Stimulated activated naive CD8-positive, alpha-beta T cell treated with anti-CD3 and anti-CD28 coated beads, Interleukin-15, Interleukin-2, amounts not matched to agents 100 ng/mL and 50 ng/mL, for 24 hours (primary cell): Measurements from ENCODE around the gene FGD3.

Experiments
- H3K27ac Mint-ChIP-seq: one replicate; pipeline ENCODE4 v1.8.0; 2021; ENCODE audit warnings: mild to moderate bottlenecking, mixed read lengths
- H3K27me3 Mint-ChIP-seq: one replicate; pipeline ENCODE4 v1.8.0; 2021; ENCODE audit warnings: mixed read lengths
- H3K36me3 Mint-ChIP-seq: one replicate; pipeline ENCODE4 v1.8.0; 2021; ENCODE audit warnings: low read depth, mixed read lengths
- H3K4me1 Mint-ChIP-seq: one replicate; pipeline ENCODE4 v1.8.0; 2021; ENCODE audit warnings: low read depth, mixed read lengths
- H3K4me3 Mint-ChIP-seq: one replicate; pipeline ENCODE4 v1.8.0; 2021; ENCODE audit warnings: mild to moderate bottlenecking, mixed read lengths
- H3K9me3 Mint-ChIP-seq: one replicate; pipeline ENCODE4 v1.8.0; 2021; ENCODE audit warnings: mixed read lengths

FGD3 gene

DNA sequence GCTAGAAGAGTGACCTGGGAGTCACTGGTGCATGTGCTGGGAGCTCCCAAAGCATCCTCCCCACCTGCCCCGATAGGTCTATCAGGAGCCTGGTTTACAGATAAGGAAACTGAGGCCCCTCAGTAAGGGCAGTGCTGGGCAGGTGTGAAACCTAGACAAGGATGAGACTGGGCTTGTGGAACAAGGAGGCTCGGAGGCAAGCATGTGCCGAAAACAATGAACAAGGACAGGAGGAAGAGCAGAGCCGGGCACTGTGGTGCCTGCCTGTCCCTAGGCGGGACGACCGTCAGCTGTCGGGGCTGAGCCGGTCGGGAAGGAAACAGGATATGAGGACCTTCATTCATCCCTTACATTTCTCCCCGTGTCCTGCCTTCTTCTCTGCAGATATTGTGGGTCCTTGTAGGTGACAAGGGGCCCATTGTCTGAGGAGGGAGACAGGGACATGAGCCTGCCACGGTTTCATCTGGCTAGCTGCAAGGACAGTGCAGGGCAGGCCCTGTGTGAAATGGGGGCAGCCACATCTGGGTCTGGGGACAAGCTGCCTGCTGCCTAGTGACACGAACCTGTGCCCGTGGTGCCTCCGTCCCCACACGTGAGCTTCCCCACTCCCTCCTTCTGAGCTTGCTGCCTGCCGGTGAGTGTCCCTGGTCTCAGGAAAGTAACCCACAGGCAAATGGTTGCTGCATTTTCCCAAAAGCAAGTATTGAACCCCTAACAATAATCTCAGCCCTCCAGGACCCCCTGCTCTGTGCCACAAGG, 18.6 kb downstream of the FGD3 start:
- Mint-ChIP-seq H3K36me3 (peaks cover 35% of the 10 kb centered on the region), H3K9me3 (peaks cover 4% of the 10 kb centered on the region), H3K4me1 (peaks cover 84% of the 10 kb centered on the region), H3K27me3 (no peaks in the 10 kb centered on the region), H3K27ac (peak overlapping the region; percentile 99), H3K4me3 (peak overlapping the region; percentile 96)

DNA sequence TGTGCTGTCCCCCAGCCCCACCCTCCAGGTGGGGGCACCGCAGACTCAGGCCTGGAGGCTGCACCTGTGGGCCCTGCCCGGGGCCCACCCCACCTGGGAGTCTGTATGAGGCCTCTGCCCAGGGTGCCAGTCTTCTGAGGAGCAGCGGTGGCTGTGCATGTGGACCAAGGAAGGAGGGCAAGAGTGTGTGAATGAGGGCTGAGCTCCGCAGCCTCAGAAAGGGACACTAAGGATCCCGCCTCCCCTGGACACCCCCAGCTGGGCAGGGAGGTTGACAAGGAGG, 19.1 kb downstream of the FGD3 start:
- Mint-ChIP-seq H3K36me3 (peaks cover 31% of the 10 kb centered on the region), H3K27me3 (no peaks in the 10 kb centered on the region), H3K4me3 (peak overlapping the region; percentile 96), H3K27ac (peak overlapping the region; percentile 99), H3K4me1 (peaks cover 84% of the 10 kb centered on the region), H3K9me3 (peaks cover 4% of the 10 kb centered on the region)

DNA sequence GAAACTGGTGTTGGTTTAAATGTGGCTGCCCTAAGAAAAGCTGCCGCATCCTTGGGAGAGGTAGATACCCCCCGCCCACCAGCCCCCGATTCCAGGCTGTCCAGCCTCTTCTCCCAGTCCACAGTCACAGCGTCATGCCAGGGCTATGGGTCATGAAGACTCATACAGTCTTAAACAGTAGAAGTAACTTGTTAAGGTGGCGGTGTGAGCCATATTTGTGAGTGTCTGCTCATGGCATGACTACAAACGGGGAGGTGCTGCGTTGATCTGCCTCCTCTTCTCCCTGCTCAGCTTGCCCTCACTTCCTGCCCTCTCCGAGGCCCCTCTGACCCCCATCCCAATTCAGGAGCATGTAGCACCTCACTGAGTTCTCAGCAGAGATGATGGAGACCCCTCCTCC, 20.8 kb downstream of the FGD3 start:
- Mint-ChIP-seq H3K27me3 (no peaks in the 10 kb centered on the region), H3K36me3 (peaks cover 29% of the 10 kb centered on the region), H3K9me3 (no peaks in the 10 kb centered on the region), H3K4me3 (peak overlapping the region; percentile 96), H3K4me1 (peaks cover 84% of the 10 kb centered on the region), H3K27ac (peak overlapping the region; percentile 99)

DNA sequence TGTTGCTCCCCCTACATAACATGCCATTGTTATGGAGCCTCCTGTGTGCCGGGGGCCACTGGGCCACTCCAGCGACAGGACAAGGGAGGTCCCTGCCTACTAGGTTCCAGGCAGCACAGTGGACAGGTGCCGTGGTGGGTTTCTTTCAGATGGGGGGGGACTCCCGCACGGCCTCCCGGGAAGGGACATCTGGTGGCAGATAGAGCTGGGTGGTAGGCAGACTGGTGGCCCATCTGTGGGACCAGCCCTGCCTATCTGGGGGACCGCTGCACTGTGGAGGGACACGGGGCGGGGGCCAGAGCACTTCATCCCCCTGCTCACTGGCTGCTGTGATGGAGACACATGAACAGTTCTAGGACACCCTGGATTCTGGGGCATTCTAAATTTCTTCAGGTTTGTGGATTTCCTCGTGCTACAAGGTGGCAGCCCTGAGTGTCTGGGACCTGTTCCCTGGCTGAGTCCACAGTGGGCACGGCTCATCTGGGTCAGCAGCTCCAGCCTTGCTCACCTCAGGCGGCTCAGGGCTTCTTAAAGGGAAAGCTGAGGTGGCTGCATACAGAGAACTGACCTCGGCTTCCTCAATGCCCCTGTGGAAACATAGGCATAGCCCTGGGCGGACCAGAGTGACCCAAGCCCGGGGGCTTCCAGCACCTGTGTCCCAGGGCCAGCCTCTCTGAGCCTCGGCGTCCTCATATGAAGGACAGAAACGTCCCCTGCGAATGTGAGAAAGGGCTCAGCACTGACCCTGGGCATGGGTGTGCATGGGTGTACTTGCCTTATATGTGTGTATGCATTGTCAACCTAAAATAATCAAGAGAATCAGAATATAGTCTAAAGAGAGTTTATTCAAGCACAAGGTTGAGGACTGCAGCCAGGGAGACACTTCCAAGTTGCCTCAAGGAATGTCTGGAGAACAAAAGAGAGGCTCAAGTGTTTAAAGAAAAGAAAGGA, 22.5 kb downstream of the FGD3 start:
- peak overlapping the region; percentile 96 for H3K4me3 Mint-ChIP-seq
- no peaks in the 10 kb centered on the region for H3K9me3 Mint-ChIP-seq
- H3K27ac Mint-ChIP-seq, result peak overlapping the region; percentile 99
- H3K4me1 Mint-ChIP-seq, result peaks cover 88% of the 10 kb centered on the region
- peaks cover 37% of the 10 kb centered on the region for H3K36me3 Mint-ChIP-seq
- no peaks in the 10 kb centered on the region for H3K27me3 Mint-ChIP-seq

DNA sequence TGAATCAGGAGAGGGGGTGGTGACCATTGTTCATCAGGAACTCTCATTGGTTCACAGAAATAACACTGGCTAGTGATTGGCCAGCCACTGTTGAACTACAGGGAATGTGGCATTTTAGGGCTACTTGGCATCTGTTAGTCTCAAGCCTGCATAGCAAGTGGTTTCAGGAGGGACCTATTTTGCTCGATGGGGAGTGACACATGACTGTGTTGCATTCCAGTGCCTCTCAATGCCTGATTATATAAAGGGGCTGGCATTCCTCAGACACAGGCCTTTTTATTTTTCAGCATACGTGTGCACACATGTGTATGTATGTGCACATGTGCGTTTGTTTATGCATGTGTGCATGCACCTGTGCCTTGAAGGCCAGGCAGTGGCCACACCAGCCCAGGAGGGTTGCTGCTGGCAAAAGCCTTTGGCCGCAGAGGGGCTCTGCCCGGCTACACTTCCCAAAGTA, 23.2 kb downstream of the FGD3 start:
- Mint-ChIP-seq H3K4me3 (peak overlapping the region; percentile 96), H3K4me1 (peaks cover 93% of the 10 kb centered on the region), H3K36me3 (peaks cover 33% of the 10 kb centered on the region), H3K27ac (peak overlapping the region; percentile 99), H3K9me3 (no peaks in the 10 kb centered on the region), H3K27me3 (no peaks in the 10 kb centered on the region)

DNA sequence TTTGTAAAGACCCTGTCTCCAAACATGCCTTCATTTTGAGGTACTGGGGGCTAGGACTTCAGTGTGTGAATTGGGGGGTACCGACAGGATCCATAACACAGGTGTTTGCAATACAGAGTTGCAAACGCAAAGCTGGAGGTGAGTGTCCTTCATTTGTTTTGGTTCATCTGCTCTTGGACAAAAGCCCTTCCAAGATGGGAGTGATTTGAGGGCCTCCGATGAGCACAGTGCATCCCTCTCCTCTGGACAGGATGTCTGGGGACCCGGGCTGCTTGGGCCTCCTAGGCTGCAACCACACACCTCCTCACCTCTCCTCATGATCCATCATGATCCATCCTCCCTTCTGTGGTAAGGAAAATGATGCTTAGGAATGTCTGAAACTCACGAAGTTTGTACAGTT, 23.8 kb downstream of the FGD3 start:
- Mint-ChIP-seq H3K27me3 (no peaks in the 10 kb centered on the region), H3K4me1 (peaks cover 93% of the 10 kb centered on the region), H3K36me3 (peaks cover 32% of the 10 kb centered on the region), H3K9me3 (no peaks in the 10 kb centered on the region), H3K4me3 (peak overlapping the region; percentile 44), H3K27ac (peak overlapping the region; percentile 81)

DNA sequence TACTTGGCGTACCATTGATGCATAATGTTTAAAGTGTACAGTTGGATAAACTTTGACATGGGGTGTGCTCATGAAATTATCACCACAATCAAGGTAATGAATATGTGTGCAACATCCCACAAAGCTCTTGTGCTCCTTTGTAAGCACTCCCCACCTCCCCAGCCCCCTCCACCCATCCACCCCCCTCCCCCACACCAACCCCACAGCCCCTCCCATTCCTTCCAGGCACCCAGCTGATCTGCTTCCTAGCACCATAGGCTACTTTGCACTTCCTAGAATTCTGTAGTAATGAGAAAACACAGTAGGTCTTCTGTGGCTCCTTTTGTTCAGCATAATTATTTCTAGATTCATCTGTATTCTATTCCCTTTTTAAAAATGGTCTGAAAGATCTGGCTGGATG, 24.5 kb downstream of the FGD3 start:
- H3K36me3 Mint-ChIP-seq, result peaks cover 32% of the 10 kb centered on the region
- peak overlapping the region; percentile 55 for H3K4me3 Mint-ChIP-seq
- no peaks in the 10 kb centered on the region for H3K9me3 Mint-ChIP-seq

DNA sequence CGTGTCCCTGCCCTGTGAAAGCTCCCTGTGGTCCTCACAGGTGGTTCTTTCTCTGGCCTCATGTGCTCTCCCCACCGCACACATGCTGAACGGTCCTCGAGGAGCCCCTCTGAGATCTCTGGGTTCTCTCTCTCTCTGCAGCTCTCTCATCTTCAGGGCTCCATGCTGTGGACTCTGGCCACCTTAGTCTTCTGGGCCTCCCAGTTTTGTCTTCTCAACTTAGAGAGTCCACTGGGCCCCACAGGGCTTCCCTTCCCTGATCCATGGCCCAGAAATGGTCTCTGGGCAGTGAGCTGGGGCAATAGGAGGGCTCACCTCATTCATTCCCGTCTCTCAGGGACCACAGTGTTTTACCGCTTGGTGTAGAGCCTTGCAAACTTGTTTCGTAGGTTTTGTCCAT, 26.4 kb downstream of the FGD3 start:
- Mint-ChIP-seq H3K9me3 (no peaks in the 10 kb centered on the region), H3K27me3 (no peaks in the 10 kb centered on the region), H3K36me3 (peaks cover 35% of the 10 kb centered on the region), H3K27ac (peak overlapping the region; percentile 76), H3K4me1 (peaks cover 92% of the 10 kb centered on the region), H3K4me3 (peak overlapping the region; percentile 47)

More for the DNA sequence above, 24.5 kb downstream of the FGD3 start:
- peaks cover 95% of the 10 kb centered on the region for H3K4me1 Mint-ChIP-seq
- H3K27me3 Mint-ChIP-seq, result no peaks in the 10 kb centered on the region
- H3K27ac Mint-ChIP-seq, result peak overlapping the region; percentile 89

DNA sequence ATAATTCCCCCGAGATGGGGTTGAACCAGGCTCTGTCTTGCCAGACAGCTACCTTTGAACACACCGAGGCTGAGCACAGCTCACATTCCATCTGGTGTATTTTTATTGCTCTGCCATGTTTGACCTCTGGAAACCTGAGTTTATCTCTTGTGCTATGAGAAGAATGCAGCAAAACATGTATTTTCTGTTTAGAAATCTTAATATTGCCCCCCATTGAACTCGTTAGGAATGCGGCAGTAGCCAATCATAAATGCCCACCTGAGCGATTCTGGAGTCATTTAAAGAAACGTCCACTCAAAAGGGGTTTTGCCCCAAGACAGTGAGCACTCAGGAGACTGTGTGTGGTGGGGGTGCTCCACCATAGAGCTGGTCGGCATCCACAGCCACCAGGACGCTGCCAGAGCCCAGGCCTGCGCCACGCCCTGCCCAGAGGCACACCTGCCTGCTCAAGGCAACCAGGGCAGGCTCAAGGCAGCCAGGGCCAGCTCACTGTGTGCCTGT, 26.9 kb downstream of the FGD3 start:
- Mint-ChIP-seq H3K27ac (peak overlapping the region; percentile 43), H3K27me3 (no peaks in the 10 kb centered on the region), H3K9me3 (no peaks in the 10 kb centered on the region), H3K4me3 (no peak overlapping the region), H3K4me1 (peaks cover 92% of the 10 kb centered on the region), H3K36me3 (peaks cover 40% of the 10 kb centered on the region)

DNA sequence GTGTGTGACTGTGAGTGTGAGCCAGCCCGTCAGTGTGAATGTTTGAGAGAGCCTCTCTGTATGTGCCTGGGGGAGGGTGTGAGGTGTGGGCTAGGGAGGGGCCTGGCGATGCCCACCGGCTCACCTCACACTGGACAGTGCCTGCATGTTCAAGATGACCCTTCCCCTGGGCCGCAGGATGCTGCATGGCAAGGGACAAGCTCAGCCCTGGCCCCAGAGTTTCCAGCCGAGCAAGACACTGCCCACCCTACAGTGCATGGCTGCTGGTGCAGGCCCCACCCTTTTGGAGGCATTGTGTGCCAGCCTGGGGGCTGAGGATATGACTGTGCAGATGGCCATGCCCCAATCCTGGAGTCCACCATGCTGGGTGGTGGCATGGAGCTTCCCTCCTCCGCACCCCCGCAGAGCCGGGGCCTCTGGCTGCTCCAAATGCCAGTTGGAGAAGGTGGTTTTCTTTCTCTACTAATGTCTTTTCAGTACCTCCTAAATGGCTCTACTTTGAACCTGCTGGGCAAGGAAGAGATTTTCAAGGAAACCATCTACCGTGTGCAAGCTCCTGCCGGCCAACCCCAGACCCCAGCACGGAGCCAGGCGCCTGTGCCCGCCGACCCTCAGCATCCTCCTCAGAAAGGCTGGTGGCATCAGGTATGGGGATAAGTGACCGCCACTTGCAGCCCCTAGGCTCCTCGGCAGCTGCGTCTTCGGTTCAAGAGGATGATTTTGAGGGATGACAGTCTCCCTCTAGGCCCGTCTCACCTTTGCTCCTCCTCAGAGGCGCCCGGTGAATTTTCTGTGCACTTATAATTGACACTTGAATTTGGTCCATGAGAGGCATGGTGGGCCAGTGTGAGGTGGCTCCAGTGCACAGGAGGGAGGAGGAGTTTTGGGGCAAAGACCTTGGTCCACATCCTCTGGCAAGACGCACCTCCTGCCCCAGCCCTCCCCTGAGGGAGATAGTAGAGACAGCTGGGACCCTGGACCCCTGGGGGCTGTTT, 27.7 kb downstream of the FGD3 start:
- no peaks in the 10 kb centered on the region for H3K9me3 Mint-ChIP-seq
- peak overlapping the region; percentile 52 for H3K27ac Mint-ChIP-seq
- H3K4me3 Mint-ChIP-seq, result no peak overlapping the region
- peaks cover 92% of the 10 kb centered on the region for H3K4me1 Mint-ChIP-seq
- no peaks in the 10 kb centered on the region for H3K27me3 Mint-ChIP-seq
- H3K36me3 Mint-ChIP-seq, result peaks cover 47% of the 10 kb centered on the region

DNA sequence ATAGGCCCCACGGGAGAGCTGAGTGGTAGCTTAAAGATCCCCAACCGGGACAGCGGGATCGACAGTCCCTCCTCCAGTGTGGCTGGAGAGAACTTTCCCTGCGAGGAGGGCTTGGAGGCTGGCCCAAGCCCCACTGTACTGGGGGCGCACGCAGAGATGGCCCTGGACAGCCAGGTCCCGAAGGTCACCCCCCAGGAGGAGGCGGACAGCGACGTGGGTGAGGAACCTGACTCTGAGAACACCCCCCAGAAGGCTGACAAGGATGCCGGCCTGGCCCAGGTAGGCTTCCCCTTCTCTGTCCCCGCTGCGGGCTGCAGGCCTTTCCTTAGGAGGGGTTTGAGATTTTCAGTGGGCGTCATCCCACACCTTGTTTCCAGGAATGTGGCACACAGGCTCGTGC, 29.1 kb downstream of the FGD3 start:
- Mint-ChIP-seq H3K36me3 (peaks cover 59% of the 10 kb centered on the region), H3K4me1 (peaks cover 92% of the 10 kb centered on the region), H3K27me3 (no peaks in the 10 kb centered on the region), H3K4me3 (no peak overlapping the region), H3K9me3 (no peaks in the 10 kb centered on the region), H3K27ac (no peak overlapping the region)

DNA sequence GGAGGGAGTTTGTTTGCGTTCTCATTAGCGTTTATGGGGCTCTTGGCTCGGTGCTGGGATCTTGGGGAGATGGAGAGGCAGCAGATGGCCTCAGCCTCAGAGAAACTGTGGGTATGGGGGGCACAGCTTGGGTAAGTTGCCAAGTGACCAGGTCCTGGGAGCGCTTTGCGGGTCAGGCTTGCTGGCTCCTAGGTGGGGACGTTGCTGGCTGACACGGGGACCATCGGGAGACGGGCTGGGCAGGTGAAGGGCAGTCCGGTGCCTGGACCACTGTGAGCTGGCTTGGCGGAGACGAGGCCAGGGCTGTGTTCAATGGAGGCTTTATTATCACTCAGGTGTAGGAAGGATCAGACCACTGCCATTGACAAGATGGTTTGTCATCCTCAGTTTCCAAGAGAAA, 30.0 kb downstream of the FGD3 start:
- H3K36me3 Mint-ChIP-seq, result peaks cover 68% of the 10 kb centered on the region
- H3K4me3 Mint-ChIP-seq, result no peak overlapping the region
- H3K4me1 Mint-ChIP-seq, result peaks cover 92% of the 10 kb centered on the region
- peaks cover 4% of the 10 kb centered on the region for H3K9me3 Mint-ChIP-seq
- H3K27ac Mint-ChIP-seq, result no peak overlapping the region
- no peaks in the 10 kb centered on the region for H3K27me3 Mint-ChIP-seq

DNA sequence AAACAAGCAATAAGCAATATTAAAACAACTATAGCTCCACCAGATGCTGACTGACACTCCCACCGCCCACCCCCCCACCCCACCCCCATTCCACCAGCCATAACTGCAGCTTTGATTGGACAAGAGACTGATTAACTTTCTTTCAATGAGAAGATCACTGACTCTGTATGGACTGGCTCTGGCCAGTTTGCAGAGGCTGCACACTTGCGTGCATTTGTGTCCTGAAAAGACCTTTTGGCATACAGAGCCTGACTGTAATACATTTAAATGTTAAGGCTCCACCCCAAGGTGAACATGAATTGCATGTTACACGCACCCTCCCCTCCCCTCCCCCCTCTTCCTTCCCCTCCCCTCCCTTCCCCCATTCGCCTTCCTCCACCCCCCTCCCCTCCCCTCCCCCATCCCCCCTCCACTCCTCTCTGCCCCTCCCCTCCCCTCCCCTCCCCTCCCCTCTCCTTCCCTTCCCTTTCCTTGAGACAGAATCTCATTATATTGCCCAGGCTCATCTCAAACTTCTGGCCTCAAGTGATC, 31.1 kb downstream of the FGD3 start:
- Mint-ChIP-seq H3K27me3 (no peaks in the 10 kb centered on the region), H3K27ac (peak overlapping the region; percentile 89), H3K4me3 (no peak overlapping the region), H3K4me1 (peaks cover 85% of the 10 kb centered on the region), H3K9me3 (peaks cover 4% of the 10 kb centered on the region), H3K36me3 (peaks cover 68% of the 10 kb centered on the region)
